IPS-15b (cell line): Measurements from ENCODE around the gene NPAP1.

Source experiments
- H3K27me3 ChIP-seq: one replicate; pipeline ENCODE4 v1.6.1; 2013; ENCODE audit warnings: low read length; ENCODE audit not compliant: control insufficient read depth, insufficient read depth
- H3K36me3 ChIP-seq: one replicate; pipeline ENCODE4 v1.6.1; 2013; ENCODE audit warnings: low read length; ENCODE audit not compliant: control insufficient read depth, insufficient read depth
- H3K4me1 ChIP-seq: one replicate; pipeline ENCODE4 v1.6.1; 2013; ENCODE audit warnings: mild to moderate bottlenecking, low read length; ENCODE audit not compliant: control insufficient read depth, insufficient read depth
- H3K4me3 ChIP-seq: one replicate; pipeline ENCODE4 v1.5.1; 2013; ENCODE audit warnings: low read depth, low read length
- H3K9ac ChIP-seq: one replicate; pipeline ENCODE4 v1.6.1; 2013; ENCODE audit warnings: low read depth, mild to moderate bottlenecking, low read length
- H3K9me3 ChIP-seq: one replicate; pipeline ENCODE4 v1.6.1; 2013; ENCODE audit warnings: mild to moderate bottlenecking, low read length; ENCODE audit not compliant: control insufficient read depth, insufficient read depth

NPAP1 gene

GRCh38 chr15:24684313-24684712 lies 8.7 kb downstream of the NPAP1 start:
- no peaks in the 10 kb centered on the region for H3K36me3 ChIP-seq
- no peak overlapping the region for H3K9ac ChIP-seq
- no peaks in the 10 kb centered on the region for H3K9me3 ChIP-seq
- H3K27me3 ChIP-seq: no peaks in the 10 kb centered on the region
- no peak overlapping the region for H3K4me3 ChIP-seq
- peaks cover 12% of the 10 kb centered on the region for H3K4me1 ChIP-seq

GRCh38 chr15:24696201-24696600 lies 20.6 kb downstream of the NPAP1 start:
- H3K27me3 ChIP-seq: no peaks in the 10 kb centered on the region
- H3K9ac ChIP-seq: no peak overlapping the region
- no peaks in the 10 kb centered on the region for H3K9me3 ChIP-seq
- peaks cover 5% of the 10 kb centered on the region for H3K4me1 ChIP-seq
- no peaks in the 10 kb centered on the region for H3K36me3 ChIP-seq
- no peak overlapping the region for H3K4me3 ChIP-seq

GRCh38 chr15:24696842-24697241 lies 21.3 kb downstream of the NPAP1 start:
- H3K9me3 ChIP-seq: no peaks in the 10 kb centered on the region
- H3K4me1 ChIP-seq: peaks cover 5% of the 10 kb centered on the region
- no peaks in the 10 kb centered on the region for H3K36me3 ChIP-seq
- H3K4me3 ChIP-seq: no peak overlapping the region
- H3K9ac ChIP-seq: no peak overlapping the region
- no peaks in the 10 kb centered on the region for H3K27me3 ChIP-seq

- Histone ChIP-seq H3K27me3 (no peaks in the 10 kb centered on the region), H3K9me3 (no peaks in the 10 kb centered on the region), H3K9ac (no peak overlapping the region), H3K36me3 (no peaks in the 10 kb centered on the region), H3K4me1 (no peaks in the 10 kb centered on the region), H3K4me3 (no peak overlapping the region)
Observed at GRCh38 chr15:24718289-24719082, 42.9 kb downstream of the NPAP1 start.

- H3K9me3 ChIP-seq: no peaks in the 10 kb centered on the region
Observed at GRCh38 chr15:24729760-24730159, 54.2 kb downstream of the NPAP1 start.

More at GRCh38 chr15:24729760-24730159, 54.2 kb downstream of the NPAP1 start:
- Histone ChIP-seq H3K9ac (no peak overlapping the region), H3K36me3 (no peaks in the 10 kb centered on the region), H3K4me3 (no peak overlapping the region), H3K4me1 (no peaks in the 10 kb centered on the region), H3K27me3 (no peaks in the 10 kb centered on the region)
